Fibroblast of lung (primary cell): Measurements from ENCODE around the gene TFAP2E. TPM values are rescaled to one million over a fixed set of nuclear protein-coding genes. Genes with fewer than 3 reads are reported as not detected.
"Not testable (repeated sequence)": the region's sequence is repeated elsewhere in the genome, so short reads cannot be mapped to it uniquely, and the experiment has no call there.

ENCODE experiments used
- DNase-seq, 2 donors: peaks; one replicate each; pipeline versions ENCODE4 v3.0.0 to v3.0.0-alpha.2; 2010; ENCODE audit warnings: low read depth in 2 of 2
- H2AFZ ChIP-seq: 2 replicates; pipeline ENCODE4 v1.5.1; 2012; ENCODE audit warnings: low read length, control low read depth, inconsistent platforms
- H3K27ac ChIP-seq: 2 replicates; pipeline ENCODE4 v1.5.1; 2011; ENCODE audit warnings: low read length, control low read depth; ENCODE audit not compliant: insufficient read depth
- H3K27me3 ChIP-seq: 2 replicates; pipeline ENCODE4 v1.5.1; 2011; ENCODE audit warnings: mild to moderate bottlenecking, low read length; ENCODE audit not compliant: control insufficient read depth, insufficient read depth
- H3K36me3 ChIP-seq: 2 replicates; pipeline ENCODE4 v1.5.1; 2011; ENCODE audit warnings: low read length; ENCODE audit not compliant: control insufficient read depth, insufficient read depth
- H3K4me1 ChIP-seq: 2 replicates; pipeline ENCODE4 v1.5.1; 2011; ENCODE audit warnings: low read length; ENCODE audit not compliant: control insufficient read depth, insufficient read depth; ENCODE audit errors: extremely low read depth
- H3K4me2 ChIP-seq: 2 replicates; pipeline ENCODE4 v1.5.1; 2011; ENCODE audit warnings: low read length, control low read depth; ENCODE audit not compliant: insufficient read depth; ENCODE audit errors: extremely low read depth
- H3K4me3 ChIP-seq, 4 experiments: fragments of 200-600 bp in 1 of 4; sonication (generic) in 1 of 4; replicated peaks in 1 of 4; 2 replicates each; pipeline ENCODE4 v1.5.1; 2011 to 2016; ENCODE audit warnings: low read length in 4 of 4, low read depth in 3 of 4, mild to moderate bottlenecking in 3 of 4, control low read depth in 2 of 4, inconsistent platforms in 1 of 4, mixed read lengths in 1 of 4; ENCODE audit not compliant: insufficient read depth in 1 of 4; ENCODE audit errors: control extremely low read depth in 1 of 4
- H3K79me2 ChIP-seq: 2 replicates; pipeline ENCODE4 v1.5.1; 2012; ENCODE audit warnings: mild to moderate bottlenecking, low read length, inconsistent platforms; ENCODE audit not compliant: control insufficient read depth, insufficient read depth
- H3K9ac ChIP-seq: 2 replicates; pipeline ENCODE4 v1.5.1; 2011; ENCODE audit warnings: mild to moderate bottlenecking, low read length, control low read depth; ENCODE audit not compliant: insufficient read depth
- H3K9me3 ChIP-seq: 2 replicates; pipeline ENCODE4 v1.5.1; 2012; ENCODE audit warnings: low read depth, low read length; ENCODE audit not compliant: control insufficient read depth, insufficient read depth
- H4K20me1 ChIP-seq: 2 replicates; pipeline ENCODE4 v1.5.1; 2011; ENCODE audit warnings: low read length; ENCODE audit not compliant: control insufficient read depth, insufficient read depth; ENCODE audit errors: extremely low read depth
- EZH2 ChIP-seq: IDR thresholded peaks from 2 replicates; pipeline ENCODE4 v1.5.1; 2012; ENCODE audit warnings: low read length, control low read depth, mild to moderate bottlenecking; ENCODE audit errors: missing control alignments
- polyA plus RNA-seq, 2 donors: library from polyadenylated mRNA; depleted of rRNA in 1 of 2; stranded (reverse) in 1 of 2; unstranded in 1 of 2; fragments of >200 nt; gene quantifications; 2 replicates each; pipeline ENCODE4 v1.2.1, GENCODE V29; 2011 to 2012; ENCODE audit warnings: missing spikeins in 1 of 2
- total RNA-seq: library from RNA; depleted of rRNA; stranded (reverse); fragments of >200 nt; gene quantifications from 2 replicates; pipeline ENCODE4 v1.2.1, GENCODE V29; 2014
- TF ChIP-seq, protein P1 (sequence below), 2 donors: IDR thresholded peaks in 1 of 2; conservative IDR thresholded peaks in 1 of 2; 1 replicate in 1 of 2; 2 replicates in 1 of 2; pipeline ENCODE4 v1.5.1; 2011 to 2012; ENCODE audit warnings: low read length in 2 of 2, control low read depth in 1 of 2, inconsistent platforms in 1 of 2, low read depth in 1 of 2, mild to moderate bottlenecking in 1 of 2

TFAP2E gene
- total and polyA plus RNA-seq, 2 donors (not counting 1 experiment from before 2014, with no cell fraction given) = 0.17 to 0.83 TPM

DNA sequence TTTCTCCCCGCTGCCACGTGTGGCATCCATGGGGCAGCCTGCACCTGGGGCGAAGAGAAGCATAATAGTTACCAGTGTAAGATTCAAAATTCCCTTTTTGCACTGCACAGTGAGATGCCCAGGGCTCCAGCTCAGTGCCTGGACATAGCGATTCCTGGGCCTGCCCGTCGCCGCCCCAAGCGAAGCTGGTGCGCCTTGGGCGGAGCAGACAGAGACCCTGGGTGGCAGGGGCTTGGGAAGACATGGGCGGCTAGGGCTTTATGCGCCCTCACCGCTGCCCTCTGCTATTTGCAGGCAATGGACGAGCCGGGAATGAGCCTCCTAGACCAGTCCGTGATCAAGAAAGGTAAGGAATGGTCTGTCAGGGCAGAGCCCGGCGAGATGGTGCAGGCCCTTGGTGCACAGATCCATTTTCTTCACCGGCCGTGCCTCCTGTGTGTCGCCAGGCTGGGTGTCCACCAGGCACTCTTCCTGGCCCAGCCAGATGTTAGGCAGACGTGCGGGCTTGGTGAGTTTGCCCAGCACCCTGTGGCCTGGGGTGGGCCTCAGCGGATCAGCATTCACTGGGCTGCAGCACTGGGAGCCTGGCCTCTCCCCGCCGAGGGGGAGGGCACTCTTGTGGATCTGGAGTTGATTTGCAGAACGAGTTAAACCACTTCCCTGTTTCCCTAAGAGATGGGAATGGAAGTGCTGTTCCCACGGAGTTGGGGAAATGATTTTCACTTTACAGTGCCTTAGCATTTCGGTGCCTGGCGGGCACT lies 1.7 kb downstream of the TFAP2E start:
- Histone ChIP-seq H3K27me3 (peaks cover 13% of the 10 kb centered on the region), H3K36me3 (no peaks in the 10 kb centered on the region), H3K4me3 (no peak overlapping the region), H3K4me2 (no peak overlapping the region), H3K27ac (no peak overlapping the region), H3K9ac (no peak overlapping the region), H4K20me1 (no peaks in the 10 kb centered on the region), H3K9me3 (no peaks in the 10 kb centered on the region), H3K4me1 (no peaks in the 10 kb centered on the region), H2AFZ (no peak overlapping the region), H3K79me2 (no peaks in the 10 kb centered on the region)
- no peak for TF ChIP-seq EZH2
- TF ChIP-seq, protein P1, sequence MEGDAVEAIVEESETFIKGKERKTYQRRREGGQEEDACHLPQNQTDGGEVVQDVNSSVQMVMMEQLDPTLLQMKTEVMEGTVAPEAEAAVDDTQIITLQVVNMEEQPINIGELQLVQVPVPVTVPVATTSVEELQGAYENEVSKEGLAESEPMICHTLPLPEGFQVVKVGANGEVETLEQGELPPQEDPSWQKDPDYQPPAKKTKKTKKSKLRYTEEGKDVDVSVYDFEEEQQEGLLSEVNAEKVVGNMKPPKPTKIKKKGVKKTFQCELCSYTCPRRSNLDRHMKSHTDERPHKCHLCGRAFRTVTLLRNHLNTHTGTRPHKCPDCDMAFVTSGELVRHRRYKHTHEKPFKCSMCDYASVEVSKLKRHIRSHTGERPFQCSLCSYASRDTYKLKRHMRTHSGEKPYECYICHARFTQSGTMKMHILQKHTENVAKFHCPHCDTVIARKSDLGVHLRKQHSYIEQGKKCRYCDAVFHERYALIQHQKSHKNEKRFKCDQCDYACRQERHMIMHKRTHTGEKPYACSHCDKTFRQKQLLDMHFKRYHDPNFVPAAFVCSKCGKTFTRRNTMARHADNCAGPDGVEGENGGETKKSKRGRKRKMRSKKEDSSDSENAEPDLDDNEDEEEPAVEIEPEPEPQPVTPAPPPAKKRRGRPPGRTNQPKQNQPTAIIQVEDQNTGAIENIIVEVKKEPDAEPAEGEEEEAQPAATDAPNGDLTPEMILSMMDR (conservative IDR thresholded peaks at IDR 0.05 in 1 of 2, IDR thresholded peaks at IDR 0.05 in 1 of 2; ENCODE audit: low read depth in 1 of 2, low read length in 2 of 2) = no peak
- DNase-seq = no peak

DNA sequence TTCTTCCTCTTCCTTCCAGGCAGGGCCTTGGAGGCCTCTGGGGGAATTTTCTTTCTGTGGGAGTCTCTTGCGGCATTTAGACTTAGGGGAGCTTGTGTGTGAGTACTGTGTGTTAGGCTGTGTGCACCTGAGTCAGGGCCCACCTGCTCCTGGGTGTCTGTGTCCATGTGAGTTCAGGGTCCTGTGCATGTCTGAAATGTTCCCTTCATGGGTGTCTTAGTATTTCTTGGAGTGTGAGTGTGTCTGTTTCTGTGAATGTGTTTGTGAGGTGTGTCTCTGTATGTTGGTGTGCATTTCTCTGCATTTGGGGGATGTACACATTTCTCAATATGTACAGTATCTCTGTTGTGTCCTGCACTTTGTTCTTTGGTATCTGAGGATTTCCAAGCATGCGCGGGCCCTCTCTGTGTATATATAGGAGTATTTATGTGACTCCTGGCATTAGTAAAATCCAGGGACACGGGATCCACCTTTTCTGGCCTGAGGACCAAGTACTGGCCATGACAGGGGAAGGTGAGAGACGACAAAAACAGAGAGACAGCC lies 2.4 kb downstream of the TFAP2E start:
- H3K9ac ChIP-seq = no peak overlapping the region
- peaks cover 13% of the 10 kb centered on the region for H3K27me3 ChIP-seq
- H3K27ac ChIP-seq = no peak overlapping the region
- no peaks in the 10 kb centered on the region for H3K36me3 ChIP-seq
- no peaks in the 10 kb centered on the region for H4K20me1 ChIP-seq
- no peak for DNase-seq
- TF ChIP-seq EZH2 = no peak
- TF ChIP-seq, protein P1 (conservative IDR thresholded peaks at IDR 0.05 in 1 of 2, IDR thresholded peaks at IDR 0.05 in 1 of 2; ENCODE audit: low read depth in 1 of 2, low read length in 2 of 2) = no peak
- no peaks in the 10 kb centered on the region for H3K9me3 ChIP-seq
- no peaks in the 10 kb centered on the region for H3K4me1 ChIP-seq
- no peak overlapping the region for H2AFZ ChIP-seq
- no peaks in the 10 kb centered on the region for H3K79me2 ChIP-seq
- H3K4me3 ChIP-seq = no peak overlapping the region
- H3K4me2 ChIP-seq = no peak overlapping the region

DNA sequence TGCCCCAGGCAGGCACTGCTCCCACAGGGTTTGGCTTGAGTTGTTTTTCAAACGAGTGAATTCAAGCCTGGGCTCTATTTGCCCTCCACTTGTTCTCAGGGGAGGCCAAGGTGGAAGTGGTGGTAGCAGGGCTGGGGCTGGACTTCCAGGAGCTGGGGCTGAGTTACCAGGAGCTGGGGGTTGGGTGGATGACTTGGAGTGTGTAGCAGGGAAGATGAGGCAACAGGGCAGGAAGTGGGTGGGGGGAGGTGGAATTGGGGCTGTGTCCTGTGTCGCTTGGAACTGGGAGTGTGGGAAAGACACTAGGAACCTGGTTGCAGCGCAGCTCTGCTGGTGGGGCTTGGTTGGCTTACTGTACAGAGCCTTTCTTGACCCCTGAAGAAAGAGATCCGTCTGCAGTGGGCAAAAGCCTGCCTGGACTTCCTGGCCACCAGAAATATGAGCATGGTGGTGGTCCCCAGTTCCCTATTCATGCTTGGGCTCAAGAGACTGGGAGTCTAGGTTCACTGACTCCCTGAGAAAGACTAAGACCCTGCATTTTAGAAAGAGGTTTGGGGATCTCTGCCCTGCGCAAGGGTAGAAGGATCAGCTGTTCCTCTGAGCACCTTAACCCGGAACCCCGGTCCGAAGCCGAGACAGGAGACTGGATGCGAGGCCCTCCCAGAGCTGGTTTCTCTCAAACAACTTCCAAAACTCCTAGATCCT lies 3.1 kb downstream of the TFAP2E start:
- DNase-seq = no peak
- no peak for TF ChIP-seq EZH2
- TF ChIP-seq, protein P1 (conservative IDR thresholded peaks at IDR 0.05 in 1 of 2, IDR thresholded peaks at IDR 0.05 in 1 of 2; ENCODE audit: low read depth in 1 of 2, low read length in 2 of 2) = no peak
- no peak overlapping the region for H3K4me2 ChIP-seq

DNA sequence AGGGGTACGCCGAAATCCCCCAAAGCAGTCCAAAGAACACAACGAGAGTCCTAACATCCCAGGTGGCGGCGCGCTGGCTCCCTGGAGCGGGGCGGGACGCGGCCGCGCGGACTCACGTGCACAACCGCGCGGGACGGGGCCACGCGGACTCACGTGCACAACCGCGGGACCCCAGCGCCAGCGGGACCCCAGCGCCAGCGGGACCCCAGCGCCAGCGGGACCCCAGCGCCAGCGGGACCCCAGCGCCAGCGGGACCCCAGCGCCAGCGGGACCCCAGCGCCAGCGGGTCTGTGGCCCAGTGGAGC lies 3.6 kb downstream of the TFAP2E start:
- not testable (repeated sequence) for H3K36me3 ChIP-seq, H4K20me1 ChIP-seq, H2AFZ ChIP-seq, H3K79me2 ChIP-seq, H3K27ac ChIP-seq, H3K4me3 ChIP-seq, H3K9me3 ChIP-seq, DNase-seq, H3K4me1 ChIP-seq, H3K4me2 ChIP-seq, H3K9ac ChIP-seq
- H3K27me3 ChIP-seq = peaks cover 13% of the 10 kb centered on the region

More for the DNA sequence above, 3.1 kb downstream of the TFAP2E start:
- H3K27ac ChIP-seq = no peak overlapping the region
- no peaks in the 10 kb centered on the region for H4K20me1 ChIP-seq
- no peaks in the 10 kb centered on the region for H3K9me3 ChIP-seq
- H3K36me3 ChIP-seq = no peaks in the 10 kb centered on the region
- H3K4me1 ChIP-seq = no peaks in the 10 kb centered on the region
- no peak overlapping the region for H3K9ac ChIP-seq
- H3K4me3 ChIP-seq = no peak overlapping the region
- no peaks in the 10 kb centered on the region for H3K79me2 ChIP-seq
- peaks cover 13% of the 10 kb centered on the region for H3K27me3 ChIP-seq
- no peak overlapping the region for H2AFZ ChIP-seq
